Measurements from ENCODE around the gene SLC66A2. TPM values are rescaled to one million over a fixed set of nuclear protein-coding genes. Genes with fewer than 3 reads are reported as not detected.

The SLC66A2 gene
- total RNA-seq, 3 donors from 2014 or later (not counting 1 experiment from before 2014, with no cell fraction given) = 51.2 to 62.4 (median 54.1) TPM

DNA sequence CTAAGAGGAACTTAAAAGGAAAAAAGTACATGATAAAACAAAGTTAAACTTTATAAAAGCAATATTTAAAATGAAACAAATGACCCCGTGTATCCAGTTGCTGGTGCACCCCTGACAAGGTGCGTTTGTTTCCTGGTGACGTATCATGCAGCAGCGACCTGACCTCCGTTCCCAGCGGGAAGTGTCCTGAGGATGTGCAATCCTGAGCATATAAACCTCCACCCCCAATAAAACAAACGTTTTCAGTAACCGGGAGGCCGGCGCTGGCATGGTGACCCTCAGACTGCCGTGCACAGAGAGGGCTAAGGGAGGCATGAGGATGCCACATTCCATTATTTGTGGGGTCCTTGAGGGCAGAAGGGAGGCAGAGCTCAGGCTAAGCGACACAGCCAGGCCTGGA lies 14.8 kb downstream of the SLC66A2 start:
- over 99% methylated on average over 12 of the region's 12 CpGs for WGBS (ENCODE audit: insufficient coverage)
- H3K27ac ChIP-seq (ENCODE audit: low read length) = no peak overlapping the region
- Mint-ChIP-seq H3K9me3 (peaks cover 11 to 15% of the 10 kb centered on the region in 2 donors), H3K27me3 (ENCODE audit: low read depth in 2 of 2) (no peaks in the 10 kb centered on the region), H3K4me3 (no peak overlapping the region), H3K4me1 (peaks cover 10 to 25% of the 10 kb centered on the region in 2 donors), H3K36me3 (peaks cover 30% of the 10 kb centered on the region), H3K27ac (no peak overlapping the region)
- no peak for ATAC-seq
- no peaks in the 10 kb centered on the region for H3K4me1 ChIP-seq (ENCODE audit: control insufficient read depth, insufficient read depth, low read length)
- TF ChIP-seq, protein P1, sequence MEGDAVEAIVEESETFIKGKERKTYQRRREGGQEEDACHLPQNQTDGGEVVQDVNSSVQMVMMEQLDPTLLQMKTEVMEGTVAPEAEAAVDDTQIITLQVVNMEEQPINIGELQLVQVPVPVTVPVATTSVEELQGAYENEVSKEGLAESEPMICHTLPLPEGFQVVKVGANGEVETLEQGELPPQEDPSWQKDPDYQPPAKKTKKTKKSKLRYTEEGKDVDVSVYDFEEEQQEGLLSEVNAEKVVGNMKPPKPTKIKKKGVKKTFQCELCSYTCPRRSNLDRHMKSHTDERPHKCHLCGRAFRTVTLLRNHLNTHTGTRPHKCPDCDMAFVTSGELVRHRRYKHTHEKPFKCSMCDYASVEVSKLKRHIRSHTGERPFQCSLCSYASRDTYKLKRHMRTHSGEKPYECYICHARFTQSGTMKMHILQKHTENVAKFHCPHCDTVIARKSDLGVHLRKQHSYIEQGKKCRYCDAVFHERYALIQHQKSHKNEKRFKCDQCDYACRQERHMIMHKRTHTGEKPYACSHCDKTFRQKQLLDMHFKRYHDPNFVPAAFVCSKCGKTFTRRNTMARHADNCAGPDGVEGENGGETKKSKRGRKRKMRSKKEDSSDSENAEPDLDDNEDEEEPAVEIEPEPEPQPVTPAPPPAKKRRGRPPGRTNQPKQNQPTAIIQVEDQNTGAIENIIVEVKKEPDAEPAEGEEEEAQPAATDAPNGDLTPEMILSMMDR (IDR thresholded peaks at IDR 0.05) = no peak
- H3K4me3 ChIP-seq (ENCODE audit: low read length) = no peak overlapping the region
- H3K27me3 ChIP-seq (ENCODE audit: control insufficient read depth, insufficient read depth, low read length) = no peaks in the 10 kb centered on the region
- no peak for DNase-seq
- intact Hi-C loops (cut with micrococcal nuclease) = no loop called here
- peaks cover 21% of the 10 kb centered on the region for H3K9me3 ChIP-seq (ENCODE audit: control insufficient read depth, insufficient read depth, low read length)
- H3K36me3 ChIP-seq (ENCODE audit: control insufficient read depth, insufficient read depth, low read length) = peaks cover 3% of the 10 kb centered on the region

DNA sequence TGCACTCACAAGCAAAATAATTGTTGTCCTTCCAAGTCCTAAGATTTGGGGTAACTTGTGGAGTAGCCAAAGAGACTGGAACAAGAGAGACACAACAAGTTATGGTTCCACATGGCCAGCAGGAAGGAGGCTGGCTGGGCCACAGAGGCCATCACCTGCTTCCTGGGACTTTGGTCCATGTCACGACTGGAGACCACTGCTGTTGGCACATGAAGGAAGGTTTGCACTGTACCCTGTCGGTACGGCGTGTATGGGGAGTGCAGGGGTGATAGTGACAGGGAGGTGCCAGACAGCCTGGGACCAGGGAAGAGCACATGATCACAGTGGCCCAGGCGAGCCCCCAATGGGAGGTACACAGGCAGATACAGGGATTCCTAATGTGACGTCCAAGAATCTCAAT lies 15.5 kb downstream of the SLC66A2 start:
- Histone ChIP-seq H3K27me3 (ENCODE audit: control insufficient read depth, insufficient read depth, low read length) (no peaks in the 10 kb centered on the region), H3K4me3 (ENCODE audit: low read length) (no peak overlapping the region), H3K27ac (ENCODE audit: low read length) (no peak overlapping the region), H3K9me3 (ENCODE audit: control insufficient read depth, insufficient read depth, low read length) (peaks cover 24% of the 10 kb centered on the region), H3K4me1 (ENCODE audit: control insufficient read depth, insufficient read depth, low read length) (no peaks in the 10 kb centered on the region), H3K36me3 (ENCODE audit: control insufficient read depth, insufficient read depth, low read length) (no peaks in the 10 kb centered on the region)
- DNase-seq (no peak), ATAC-seq (no peak)
- TF ChIP-seq, protein P1 (IDR thresholded peaks at IDR 0.05) = no peak
- intact Hi-C loops (cut with micrococcal nuclease) = no loop called here
- H3K27ac Mint-ChIP-seq = no peak overlapping the region
- no peak overlapping the region for H3K4me3 Mint-ChIP-seq
- no peaks in the 10 kb centered on the region for H3K27me3 Mint-ChIP-seq (ENCODE audit: low read depth in 2 of 2)
- peaks cover 10 to 25% of the 10 kb centered on the region in 2 donors for H3K4me1 Mint-ChIP-seq
- WGBS (ENCODE audit: insufficient coverage) = 93% methylated on average over 6 of the region's 6 CpGs
- peaks cover 15 to 19% of the 10 kb centered on the region in 2 donors for H3K9me3 Mint-ChIP-seq
- H3K36me3 Mint-ChIP-seq = peaks cover 30% of the 10 kb centered on the region

DNA sequence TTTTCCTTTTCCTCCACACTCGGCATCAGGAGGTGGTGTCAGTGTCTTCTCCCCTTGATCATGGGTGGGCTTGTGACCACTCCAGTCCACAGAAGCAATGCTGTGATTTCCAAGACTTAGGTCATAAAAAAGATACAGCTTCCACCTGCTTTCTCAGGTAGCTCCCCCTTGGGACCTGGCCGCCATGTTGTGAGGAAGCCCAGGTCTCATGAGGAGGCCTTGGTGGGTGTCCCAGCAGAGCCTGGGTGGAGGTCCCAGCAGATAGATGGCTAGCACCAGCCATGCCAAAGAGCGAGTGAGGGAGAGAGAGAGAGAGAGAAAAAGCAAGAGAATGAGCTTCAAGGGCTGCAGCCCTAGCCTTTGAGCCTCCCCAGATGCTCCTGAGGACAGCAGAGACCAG lies 16.0 kb downstream of the SLC66A2 start:
- no peak for ATAC-seq
- WGBS (ENCODE audit: insufficient coverage) = 99% methylated on average over 3 of the region's 3 CpGs
- H3K4me1 ChIP-seq (ENCODE audit: control insufficient read depth, insufficient read depth, low read length) = no peaks in the 10 kb centered on the region

More for the DNA sequence above, 16.0 kb downstream of the SLC66A2 start:
- Mint-ChIP-seq H3K4me1 (peaks cover 10 to 25% of the 10 kb centered on the region in 2 donors), H3K27ac (no peak overlapping the region), H3K36me3 (peaks cover 30% of the 10 kb centered on the region), H3K4me3 (no peak overlapping the region), H3K27me3 (ENCODE audit: low read depth in 2 of 2) (no peaks in the 10 kb centered on the region), H3K9me3 (peaks cover 15 to 19% of the 10 kb centered on the region in 2 donors)
- no peak overlapping the region for H3K4me3 ChIP-seq (ENCODE audit: low read length)
- H3K27me3 ChIP-seq (ENCODE audit: control insufficient read depth, insufficient read depth, low read length) = no peaks in the 10 kb centered on the region
- H3K9me3 ChIP-seq (ENCODE audit: control insufficient read depth, insufficient read depth, low read length) = peaks cover 24% of the 10 kb centered on the region
- no peak for DNase-seq
- intact Hi-C loops (cut with micrococcal nuclease) = no loop called here
- H3K36me3 ChIP-seq (ENCODE audit: control insufficient read depth, insufficient read depth, low read length) = no peaks in the 10 kb centered on the region
- TF ChIP-seq, protein P1 (IDR thresholded peaks at IDR 0.05) = no peak
- no peak overlapping the region for H3K27ac ChIP-seq (ENCODE audit: low read length)
